Lung (tissue), 12 donors: ENCODE measurements around the gene FAM222B. TPM values are rescaled to one million over a fixed set of nuclear protein-coding genes. Genes with fewer than 3 reads are reported as not detected.

Experiments used
- ATAC-seq: fragments of 200-7000 bp; cut with Tn5 transposase; one replicate; pipeline ENCODE4 v1.9.1; 2020; ENCODE audit warnings: moderate number of reproducible peaks; ENCODE audit not compliant: insufficient read depth, low FRiP score
- DNase-seq, 3 donors: peaks; one replicate each; pipeline ENCODE4 v3.0.0-alpha.2; 2013 to 2017
- H3K27ac ChIP-seq, 2 donors: one replicate each; pipeline ENCODE4 v1.5.1; 2013; ENCODE audit warnings: mild to moderate bottlenecking in 2 of 2, moderate library complexity in 2 of 2, control low read depth in 1 of 2, inconsistent platforms in 1 of 2, low read depth in 1 of 2, low read length in 1 of 2
- H3K27me3 ChIP-seq, 3 donors: one replicate each; pipeline ENCODE4 v1.5.1; 2013; ENCODE audit warnings: low read length in 2 of 3; ENCODE audit not compliant: control insufficient read depth in 3 of 3, insufficient read depth in 3 of 3
- H3K36me3 ChIP-seq, 4 donors: one replicate each; pipeline ENCODE4 v1.5.1; 2013; ENCODE audit warnings: low read length in 4 of 4, mild to moderate bottlenecking in 1 of 4, moderate library complexity in 1 of 4; ENCODE audit not compliant: control insufficient read depth in 4 of 4, insufficient read depth in 4 of 4
- H3K4me1 ChIP-seq, 5 donors: one replicate each; pipeline ENCODE4 v1.5.1; 2013; ENCODE audit warnings: low read length in 5 of 5, mild to moderate bottlenecking in 2 of 5, moderate library complexity in 1 of 5; ENCODE audit not compliant: control insufficient read depth in 5 of 5, insufficient read depth in 5 of 5
- H3K4me3 ChIP-seq: one replicate; pipeline ENCODE4 v1.5.1; 2013; ENCODE audit warnings: mild to moderate bottlenecking, control low read depth, moderate library complexity
- H3K9ac ChIP-seq, 2 donors: one replicate each; pipeline ENCODE4 v1.5.1; 2013; ENCODE audit warnings: low read length in 2 of 2, control low read depth in 1 of 2; ENCODE audit not compliant: insufficient read depth in 1 of 2
- H3K9me3 ChIP-seq, 4 donors: one replicate each; pipeline ENCODE4 v1.5.1; 2013; ENCODE audit warnings: low read length in 3 of 4, mild to moderate bottlenecking in 1 of 4, moderate library complexity in 1 of 4; ENCODE audit not compliant: control insufficient read depth in 4 of 4, insufficient read depth in 3 of 4
- CTCF ChIP-seq: IDR thresholded peaks from 2 replicates; pipeline ENCODE4 v1.5.1; 2012; ENCODE audit warnings: mild to moderate bottlenecking; ENCODE audit errors: control extremely low read depth, extremely low read depth
- WGBS, 2 donors: extraction: QIAGEN DNeasy Blood & Tissue Kit; methylation state at CpG; one replicate each; pipeline ENCODE4 v1.1.7; 2013; 5-methylcytosine and 5-hydroxymethylcytosine counted together
- polyA plus RNA-seq, 2 donors: library from polyadenylated mRNA; stranded (reverse); fragments of 200-250 nt; gene quantifications; one replicate each; pipeline ENCODE4 v1.2.1, GENCODE V29; 2013
- total RNA-seq, 2 donors: library from RNA; depleted of rRNA in 1 of 2; stranded (reverse); fragments of >200 nt in 1 of 2; gene quantifications; one replicate each; pipeline ENCODE4 v1.2.1, GENCODE V29; 2014 to 2021
- donor health status: control.
- donor health status: control.
- donor health status: Bipolar disorder and iron deficiency.
- donor health status: healthy.
- donor health status: DM: yes; HTN: yes; CAD: no.

The FAM222B gene
- total and polyA plus RNA-seq, 4 donors = 8.3 to 17.7 (median 9.2) TPM

GRCh38 chr17:28774206-28774605 lies 68.4 kb downstream of the FAM222B start:
- 89 to 94% methylated on average over 3 of the region's 3 CpGs for WGBS, 2 donors
- no peak for DNase-seq
- Histone ChIP-seq H3K27me3 (no peaks in the 10 kb centered on the region), H3K4me1 (peaks cover 0 to 10% (median 0%) of the 10 kb centered on the region in 5 donors), H3K27ac (no peak overlapping the region), H3K36me3 (peaks cover 0 to 2% (median 0%) of the 10 kb centered on the region in 4 donors), H3K9me3 (no peaks in the 10 kb centered on the region), H3K9ac (no peak overlapping the region), H3K4me3 (no peak overlapping the region)
- TF ChIP-seq CTCF = no peak
- ATAC-seq = no peak

- Histone ChIP-seq H3K36me3 (peaks cover 0 to 2% (median 0%) of the 10 kb centered on the region in 4 donors), H3K9ac (no peak overlapping the region), H3K4me1 (peaks cover 0 to 10% (median 0%) of the 10 kb centered on the region in 5 donors), H3K27ac (no peak overlapping the region), H3K4me3 (no peak overlapping the region), H3K9me3 (no peaks in the 10 kb centered on the region), H3K27me3 (no peaks in the 10 kb centered on the region)
- no peak for DNase-seq
- WGBS, 2 donors = 80 to 84% methylated on average over 6 of the region's 6 CpGs
- TF ChIP-seq CTCF = no peak
- ATAC-seq = no peak
These were observed 68.9 kb downstream of the FAM222B start for GRCh38 chr17:28773736-28774135.

- 84 to 91% methylated on average over 4 of the region's 4 CpGs for WGBS, 2 donors
- no peak for DNase-seq
These were observed 77.6 kb downstream of the FAM222B start for GRCh38 chr17:28765038-28765437.

More at GRCh38 chr17:28765038-28765437, 77.6 kb downstream of the FAM222B start:
- peaks cover 0 to 12% (median 0%) of the 10 kb centered on the region in 5 donors for H3K4me1 ChIP-seq
- no peaks in the 10 kb centered on the region for H3K27me3 ChIP-seq
- ATAC-seq = no peak
- no peak overlapping the region for H3K9ac ChIP-seq
- peaks cover 5 to 15% (median 10%) of the 10 kb centered on the region in 4 donors for H3K36me3 ChIP-seq
- TF ChIP-seq CTCF = no peak
- H3K4me3 ChIP-seq = no peak overlapping the region
- H3K27ac ChIP-seq = no peak overlapping the region
- no peaks in the 10 kb centered on the region for H3K9me3 ChIP-seq
